Right atrium auricular region (tissue), 2 donors: ENCODE results near the gene ONECUT3. TPM values are rescaled to one million over a fixed set of nuclear protein-coding genes. Genes with fewer than 3 reads are reported as not detected.
"Not testable (repeated sequence)": the region's sequence is repeated elsewhere in the genome, so short reads cannot be mapped to it uniquely, and the experiment has no call there.

Experiments used
- DNase-seq: peaks from one replicate; pipeline ENCODE4 v3.0.0-alpha.2; 2019; ENCODE audit warnings: low spot score
- H3K27ac ChIP-seq, 2 donors: fragments of 200-600 bp; sonication (generic); 1 replicate in 1 of 2; 2 replicates in 1 of 2; pipeline ENCODE4 v1.5.1; 2016 to 2019
- H3K27me3 ChIP-seq, 2 donors: fragments of 200-600 bp; sonication (generic); one replicate each; pipeline versions ENCODE4 v1.5.1 to v1.6.0; 2017 to 2019
- H3K36me3 ChIP-seq: fragments of 200-600 bp; sonication (generic); one replicate; pipeline ENCODE4 v1.5.1; 2016
- H3K4me1 ChIP-seq, 2 donors: fragments of 200-600 bp; sonication (generic); one replicate each; pipeline versions ENCODE4 v1.5.1 to v1.6.0; 2017 to 2019
- H3K4me3 ChIP-seq, 2 donors: fragments of 200-600 bp; sonication (generic); 1 replicate in 1 of 2; 2 replicates in 1 of 2; pipeline ENCODE4 v1.5.1; 2017 to 2019; ENCODE audit warnings: mild to moderate bottlenecking in 1 of 2, moderate library complexity in 1 of 2
- H3K9me3 ChIP-seq, 2 donors: fragments of 200-600 bp; sonication (generic); one replicate each; pipeline ENCODE4 v1.5.1; 2019
- total RNA-seq, 2 donors: library from RNA; depleted of rRNA; stranded (reverse); fragments of >200 nt; gene quantifications; one replicate each; pipeline ENCODE4 v1.1.0, GENCODE V29; 2016
- TF ChIP-seq, protein P1 (sequence below), 2 donors: fragments of 200-600 bp; sonication (generic); IDR thresholded peaks; one replicate each; pipeline ENCODE4 v1.5.1; 2019; ENCODE audit warnings: antibody characterized with exemption in 2 of 2

Gene ONECUT3
- total RNA-seq, 2 donors from 2014 or later = not detected

DNA sequence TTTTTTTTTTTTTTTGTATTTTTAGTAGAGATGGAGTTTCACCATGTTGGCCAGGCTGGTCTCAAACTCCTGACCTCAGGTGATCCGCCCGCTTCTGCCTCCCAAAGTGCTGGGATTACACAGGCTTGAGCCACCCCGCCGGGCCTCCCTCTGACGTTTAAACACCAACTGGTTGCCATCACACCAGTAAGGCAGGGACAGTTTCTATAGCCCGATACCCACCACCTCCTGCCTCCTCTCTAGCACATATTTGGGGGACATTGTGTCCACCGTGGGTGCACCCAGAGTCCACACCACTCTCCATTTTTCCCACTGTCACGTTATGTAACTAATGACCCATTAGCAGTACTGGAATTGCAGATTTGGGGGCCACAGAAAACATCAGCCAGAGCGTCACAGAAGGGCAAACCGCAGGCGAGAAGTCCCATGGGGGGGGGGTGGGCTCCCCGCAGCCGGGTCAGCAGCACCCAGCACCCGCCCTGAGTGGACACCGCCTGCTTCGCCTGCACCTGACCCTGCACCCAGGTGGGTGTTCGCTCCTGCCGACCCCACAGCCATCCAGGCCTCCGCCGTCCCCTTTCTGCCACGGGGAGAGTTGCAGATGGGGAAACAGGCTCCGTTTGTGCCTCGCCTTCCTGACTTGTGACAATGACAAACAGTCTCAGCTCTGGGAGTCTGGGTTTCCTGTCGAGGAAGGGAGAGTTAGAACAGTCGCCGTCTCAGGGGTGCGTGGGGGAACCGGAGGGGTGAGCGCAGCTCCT is 3.6 kb downstream of the ONECUT3 start:
- no peaks in the 10 kb centered on the region for H3K36me3 ChIP-seq
- TF ChIP-seq, protein P1, sequence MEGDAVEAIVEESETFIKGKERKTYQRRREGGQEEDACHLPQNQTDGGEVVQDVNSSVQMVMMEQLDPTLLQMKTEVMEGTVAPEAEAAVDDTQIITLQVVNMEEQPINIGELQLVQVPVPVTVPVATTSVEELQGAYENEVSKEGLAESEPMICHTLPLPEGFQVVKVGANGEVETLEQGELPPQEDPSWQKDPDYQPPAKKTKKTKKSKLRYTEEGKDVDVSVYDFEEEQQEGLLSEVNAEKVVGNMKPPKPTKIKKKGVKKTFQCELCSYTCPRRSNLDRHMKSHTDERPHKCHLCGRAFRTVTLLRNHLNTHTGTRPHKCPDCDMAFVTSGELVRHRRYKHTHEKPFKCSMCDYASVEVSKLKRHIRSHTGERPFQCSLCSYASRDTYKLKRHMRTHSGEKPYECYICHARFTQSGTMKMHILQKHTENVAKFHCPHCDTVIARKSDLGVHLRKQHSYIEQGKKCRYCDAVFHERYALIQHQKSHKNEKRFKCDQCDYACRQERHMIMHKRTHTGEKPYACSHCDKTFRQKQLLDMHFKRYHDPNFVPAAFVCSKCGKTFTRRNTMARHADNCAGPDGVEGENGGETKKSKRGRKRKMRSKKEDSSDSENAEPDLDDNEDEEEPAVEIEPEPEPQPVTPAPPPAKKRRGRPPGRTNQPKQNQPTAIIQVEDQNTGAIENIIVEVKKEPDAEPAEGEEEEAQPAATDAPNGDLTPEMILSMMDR (IDR thresholded peaks at IDR 0.05) = no peak
- H3K9me3 ChIP-seq = no peaks in the 10 kb centered on the region
- no peak overlapping the region for H3K27ac ChIP-seq
- H3K4me3 ChIP-seq = no peak overlapping the region
- H3K4me1 ChIP-seq = peaks cover 0 to 20% of the 10 kb centered on the region in 2 donors
- no peak for DNase-seq
- H3K27me3 ChIP-seq = peaks cover 46 to 60% of the 10 kb centered on the region in 2 donors

DNA sequence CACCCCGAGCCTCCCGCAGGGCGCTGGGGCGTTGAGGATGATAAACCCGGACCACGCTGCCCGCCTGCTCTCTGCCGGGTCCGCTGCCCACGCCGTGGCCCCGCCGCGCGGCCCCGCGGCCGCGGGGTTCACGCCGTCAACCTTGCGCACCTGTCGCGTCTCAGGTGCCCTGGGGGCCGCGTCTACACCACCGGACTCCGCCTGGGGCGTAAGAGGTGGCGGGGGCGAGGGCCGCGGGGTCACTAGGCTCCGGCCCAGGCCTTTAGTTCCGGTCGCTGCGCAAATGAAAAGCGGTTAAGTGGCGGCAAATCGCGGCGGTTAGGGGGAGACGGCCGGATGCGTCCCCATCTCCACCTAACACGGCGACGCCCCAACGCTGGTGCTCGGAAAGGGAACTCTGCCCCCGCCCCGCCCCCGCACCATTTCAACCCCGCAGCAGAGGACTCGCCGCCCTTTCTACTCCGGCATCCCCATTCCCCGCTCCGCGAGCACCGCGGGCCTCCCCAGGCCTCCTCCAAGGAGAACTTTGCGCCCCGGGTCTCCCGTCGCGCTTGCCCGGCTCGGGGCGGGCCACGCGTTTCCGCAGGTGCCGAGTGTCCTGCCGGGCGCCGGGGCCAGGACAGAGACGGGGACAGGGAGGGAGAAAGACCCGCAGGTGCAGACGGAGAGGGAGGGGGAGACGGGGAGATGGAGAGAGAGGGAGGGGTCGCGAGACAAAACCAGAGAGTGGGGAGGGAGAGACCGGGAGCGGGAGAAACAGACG is 4.3 kb downstream of the ONECUT3 start:
- Histone ChIP-seq H3K4me3 (no peak overlapping the region), H3K9me3 (no peaks in the 10 kb centered on the region), H3K4me1 (peaks cover 0 to 20% of the 10 kb centered on the region in 2 donors), H3K27me3 (peaks cover 44 to 62% of the 10 kb centered on the region in 2 donors), H3K36me3 (no peaks in the 10 kb centered on the region), H3K27ac (no peak overlapping the region)
- DNase-seq = no peak
- TF ChIP-seq, protein P1 (IDR thresholded peaks at IDR 0.05) = no peak

DNA sequence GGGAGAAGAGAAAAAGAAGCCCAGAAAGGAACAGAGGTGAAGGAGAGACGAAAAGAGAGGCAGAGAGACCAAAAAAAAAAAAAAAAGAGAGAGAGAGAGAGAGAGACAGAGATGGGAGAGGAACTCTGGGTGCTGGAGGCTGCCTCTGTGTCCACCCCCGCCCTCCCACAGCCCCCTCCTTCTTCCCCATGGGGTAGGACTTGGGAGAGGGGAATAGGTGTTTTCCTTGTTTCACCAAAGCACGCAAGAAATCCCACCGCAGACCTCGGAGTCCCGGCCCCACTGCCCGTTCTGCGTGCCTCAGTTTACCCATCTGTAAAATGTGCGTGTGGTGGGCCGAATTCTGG is 4.9 kb downstream of the ONECUT3 start:
- TF ChIP-seq, protein P1 (IDR thresholded peaks at IDR 0.05) = no peak
- Histone ChIP-seq H3K9me3 (no peaks in the 10 kb centered on the region), H3K4me1 (peaks cover 0 to 20% of the 10 kb centered on the region in 2 donors), H3K4me3 (no peak overlapping the region), H3K27me3 (peaks cover 45 to 58% of the 10 kb centered on the region in 2 donors), H3K27ac (no peak overlapping the region), H3K36me3 (no peaks in the 10 kb centered on the region)
- DNase-seq = no peak

DNA sequence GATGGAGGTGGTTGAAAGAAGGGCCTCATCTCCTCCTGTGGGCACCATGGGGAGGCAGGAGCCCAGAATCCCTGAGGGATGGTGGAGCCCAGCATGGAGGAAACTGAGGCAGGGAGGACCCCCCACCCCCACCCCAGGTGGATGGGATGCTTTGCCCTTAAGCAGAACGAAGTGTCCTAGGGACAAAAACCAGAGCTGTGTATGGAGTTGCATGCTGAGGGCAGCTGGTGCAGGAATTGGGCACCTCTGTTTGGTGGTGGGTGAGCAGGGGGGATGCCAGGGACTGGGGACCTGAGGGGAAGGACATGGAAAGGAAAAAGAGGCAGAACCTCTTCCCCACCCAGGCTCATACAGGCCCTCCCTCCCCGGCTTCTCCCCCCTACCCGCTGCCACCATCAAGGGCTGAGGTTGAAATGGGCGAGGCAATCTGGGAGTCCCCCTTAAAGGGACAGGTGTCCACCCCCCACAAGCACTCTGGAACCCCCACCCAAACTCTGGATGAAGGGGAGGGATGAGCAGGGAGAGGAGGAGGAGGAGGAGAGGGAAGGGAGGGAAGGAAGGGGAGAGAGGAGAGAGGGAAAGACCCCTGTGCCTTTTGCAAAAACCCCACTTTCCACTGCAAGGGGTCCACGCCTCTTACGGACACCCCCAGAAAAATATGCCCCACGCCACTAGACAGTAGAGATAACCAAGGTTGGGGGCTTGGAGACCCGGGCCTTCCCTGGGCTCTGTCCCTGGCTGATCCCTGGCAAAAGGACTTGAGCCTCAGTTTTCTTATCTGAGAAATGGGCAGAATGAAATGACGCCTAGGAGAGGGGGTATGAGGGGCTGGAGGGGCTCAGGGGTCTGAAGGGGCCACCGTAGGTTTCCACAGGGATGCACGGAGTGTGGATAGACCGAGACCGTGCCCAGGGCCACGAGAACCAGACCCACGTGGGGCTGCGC is 5.9 kb downstream of the ONECUT3 start:
- Histone ChIP-seq H3K4me1 (peaks cover 0 to 20% of the 10 kb centered on the region in 2 donors), H3K27me3 (peaks cover 49 to 62% of the 10 kb centered on the region in 2 donors), H3K27ac (no peak overlapping the region), H3K36me3 (no peaks in the 10 kb centered on the region), H3K9me3 (no peaks in the 10 kb centered on the region), H3K4me3 (no peak overlapping the region)
- TF ChIP-seq, protein P1 (IDR thresholded peaks at IDR 0.05) = no peak
- DNase-seq = no peak

DNA sequence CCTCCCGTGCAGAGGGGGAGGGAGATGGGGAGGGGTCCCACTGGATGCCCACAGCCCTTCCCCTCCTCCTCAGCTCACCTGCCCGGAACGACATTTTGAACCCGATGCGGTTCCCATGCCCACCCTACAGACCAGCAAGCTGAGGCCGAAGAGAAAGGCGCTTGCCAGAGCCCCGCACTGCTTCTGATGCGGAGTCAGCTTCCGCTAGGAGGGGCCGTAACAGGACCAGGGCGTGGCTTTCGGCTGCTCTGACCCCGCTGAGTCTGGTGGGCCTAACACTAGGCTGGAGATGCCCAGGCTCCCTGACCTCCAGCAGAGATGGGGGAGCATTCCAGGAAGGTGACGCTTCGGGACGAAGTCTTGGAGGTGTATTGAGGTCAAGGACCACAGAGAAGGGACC is 6.7 kb downstream of the ONECUT3 start:
- peaks cover 47 to 63% of the 10 kb centered on the region in 2 donors for H3K27me3 ChIP-seq
- DNase-seq = no peak
- peaks cover 0 to 14% of the 10 kb centered on the region in 2 donors for H3K4me1 ChIP-seq
- H3K4me3 ChIP-seq = no peak overlapping the region
- TF ChIP-seq, protein P1 (IDR thresholded peaks at IDR 0.05) = no peak
- no peaks in the 10 kb centered on the region for H3K9me3 ChIP-seq
- no peaks in the 10 kb centered on the region for H3K36me3 ChIP-seq
- H3K27ac ChIP-seq = no peak overlapping the region

DNA sequence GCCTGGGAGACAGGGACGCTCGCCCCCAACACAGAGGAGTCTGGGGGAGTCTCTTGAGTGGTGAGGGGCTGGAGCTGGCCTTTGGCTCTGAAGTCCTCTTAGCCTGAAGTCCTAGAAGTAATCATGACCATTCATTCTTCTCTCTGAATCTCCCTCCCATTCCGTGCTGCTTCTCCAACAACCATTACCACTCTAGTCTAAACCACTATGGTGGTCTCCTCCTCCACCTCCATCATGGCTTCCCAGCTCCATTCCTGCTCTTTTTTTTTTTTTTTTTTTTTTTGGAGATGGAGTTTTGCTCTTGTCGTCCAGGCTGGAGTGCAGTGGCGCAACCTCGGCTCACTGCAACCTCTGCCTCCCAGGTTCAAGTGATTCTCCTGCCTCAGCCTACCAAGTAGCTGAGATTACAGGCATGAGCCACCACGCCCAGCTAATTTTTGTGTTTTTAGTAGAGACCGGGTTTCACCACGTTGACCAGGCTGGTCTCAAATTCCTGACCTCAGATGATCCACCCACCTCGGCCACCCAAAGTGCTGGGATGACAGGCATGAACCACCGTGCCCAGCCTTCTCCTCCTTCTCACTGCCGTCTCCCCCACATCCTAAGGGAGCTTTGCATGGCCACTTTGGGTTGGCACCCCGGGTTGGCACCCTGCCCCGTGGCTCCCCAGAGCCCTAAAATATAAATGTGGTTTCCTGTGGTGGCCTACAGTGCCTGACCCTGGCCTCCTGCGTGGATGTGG is 7.7 kb downstream of the ONECUT3 start:
- H3K4me1 ChIP-seq = peaks cover 0 to 10% of the 10 kb centered on the region in 2 donors
- H3K27ac ChIP-seq, DNase-seq, H3K36me3 ChIP-seq, H3K4me3 ChIP-seq, H3K9me3 ChIP-seq: not testable (repeated sequence)
- peaks cover 44 to 53% of the 10 kb centered on the region in 2 donors for H3K27me3 ChIP-seq
